SK-N-SH treated with all-trans-retinoic acid at 6 μM for 48 hours (cell line): ENCODE results near the gene GPBP1L1.
"Not testable (repeated sequence)": the region's sequence is repeated elsewhere in the genome, so short reads cannot be mapped to it uniquely, and the experiment has no call there.

Experiments used
- ATAC-seq: fragments of 200-7000 bp; cut with Tn5 transposase; 3 replicates; pipeline ENCODE4 v1.9.1; 2020; ENCODE audit warnings: mild to moderate bottlenecking, moderate library complexity
- ARNTL ChIP-seq: fragments of 450-650 bp; formaldehyde crosslinking; IDR thresholded peaks from 2 replicates; pipeline ENCODE4 v1.5.0; 2020; ENCODE audit warnings: low read depth, mild to moderate bottlenecking, moderate library complexity, borderline replicate concordance
- BACH2 ChIP-seq: fragments of 250-450 bp; sonication (Bioruptor Pico); IDR thresholded peaks from 2 replicates; pipeline ENCODE4 v1.9.0; 2021; ENCODE audit warnings: mild to moderate bottlenecking, borderline replicate concordance
- CREB5 ChIP-seq: fragments of 250-450 bp; sonication (Bioruptor Pico); IDR thresholded peaks from 2 replicates; pipeline ENCODE4 v1.5.1; 2020; ENCODE audit warnings: low read depth, mild to moderate bottlenecking, moderate library complexity
- CSRNP3 ChIP-seq: fragments of 250-450 bp; sonication (Bioruptor Pico); IDR thresholded peaks from 2 replicates; pipeline ENCODE4 v1.5.1; 2021; ENCODE audit warnings: mild to moderate bottlenecking, moderate library complexity
- GLIS3 ChIP-seq: fragments of 250-450 bp; sonication (Bioruptor Pico); IDR thresholded peaks from 2 replicates; pipeline ENCODE4 v1.5.0; 2020; ENCODE audit warnings: mild to moderate bottlenecking, moderate library complexity
- ISL1 ChIP-seq: fragments of 250-450 bp; sonication (Bioruptor Pico); IDR thresholded peaks from 2 replicates; pipeline ENCODE4 v2.1.2; 2022; ENCODE audit warnings: mild to moderate bottlenecking, moderate library complexity
- OSR1 ChIP-seq: fragments of 250-450 bp; sonication (Bioruptor Pico); IDR thresholded peaks from 2 replicates; pipeline ENCODE4 v1.8.0; 2022; ENCODE audit warnings: moderate library complexity, mild to moderate bottlenecking, inconsistent platforms
- POU6F1 ChIP-seq: fragments of 250-450 bp; sonication (Bioruptor Pico); IDR thresholded peaks from 2 replicates; pipeline ENCODE4 v1.8.0; 2021; ENCODE audit warnings: low read depth, mild to moderate bottlenecking, moderate library complexity, borderline replicate concordance
- PPARA ChIP-seq: fragments of 250-450 bp; sonication (Bioruptor Pico); IDR thresholded peaks from 2 replicates; pipeline ENCODE4 v1.5.0; 2020; ENCODE audit warnings: mild to moderate bottlenecking, borderline replicate concordance
- RARB ChIP-seq: fragments of 250-450 bp; sonication (Bioruptor Pico); IDR thresholded peaks from 2 replicates; pipeline ENCODE4 v1.8.0; 2021; ENCODE audit warnings: mild to moderate bottlenecking, moderate library complexity
- SNAI2 ChIP-seq: fragments of 250-450 bp; sonication (Bioruptor Pico); IDR thresholded peaks from 2 replicates; pipeline ENCODE4 v1.5.0; 2020; ENCODE audit warnings: mild to moderate bottlenecking, moderate library complexity
- TCF4 ChIP-seq: fragments of 250-450 bp; sonication (Bioruptor Pico); IDR thresholded peaks from 2 replicates; pipeline ENCODE4 v1.8.0; 2021; ENCODE audit warnings: mild to moderate bottlenecking, moderate library complexity, borderline replicate concordance
- TOX ChIP-seq: fragments of 250-450 bp; sonication (Bioruptor Pico); IDR thresholded peaks from 2 replicates; pipeline ENCODE4 v1.8.0; 2021; ENCODE audit warnings: mild to moderate bottlenecking, moderate library complexity, borderline replicate concordance
- TSHZ2 ChIP-seq: fragments of 250-450 bp; sonication (Bioruptor Pico); IDR thresholded peaks from 2 replicates; pipeline ENCODE4 v1.5.0; 2020; ENCODE audit warnings: mild to moderate bottlenecking, moderate library complexity
- ZC3H10 ChIP-seq: fragments of 250-450 bp; sonication (Bioruptor Pico); IDR thresholded peaks from 2 replicates; pipeline ENCODE4 v1.5.1; 2021; ENCODE audit warnings: mild to moderate bottlenecking, moderate library complexity
- ZFP3 ChIP-seq: fragments of 250-450 bp; sonication (Bioruptor Pico); IDR thresholded peaks from 2 replicates; pipeline ENCODE4 v1.5.0; 2020; ENCODE audit warnings: mild to moderate bottlenecking, moderate library complexity
- ZFP30 ChIP-seq: fragments of 450-650 bp; formaldehyde crosslinking; IDR thresholded peaks from 2 replicates; pipeline ENCODE4 v1.5.0; 2022; ENCODE audit warnings: mild to moderate bottlenecking, moderate library complexity
- ZNF565 ChIP-seq: fragments of 450-650 bp; formaldehyde crosslinking; conservative IDR thresholded peaks from 2 replicates; pipeline ENCODE4 v1.5.0; 2020; ENCODE audit warnings: low read depth, mild to moderate bottlenecking, moderate library complexity
- ZNF70 ChIP-seq: fragments of 450-650 bp; formaldehyde crosslinking; IDR thresholded peaks from 2 replicates; pipeline ENCODE4 v1.5.0; 2020; ENCODE audit warnings: mild to moderate bottlenecking, moderate library complexity
- ZNF8 ChIP-seq: fragments of 450-650 bp; formaldehyde crosslinking; IDR thresholded peaks from 2 replicates; pipeline ENCODE4 v1.5.0; 2020; ENCODE audit warnings: mild to moderate bottlenecking, moderate library complexity

The GPBP1L1 gene

GRCh38 chr1:45678489-45678888 lies 7.8 kb downstream of the GPBP1L1 start:
- no peak for TF ChIP-seq ARNTL (CRISPR knock-in tag)
- TF ChIP-seq POU6F1 (CRISPR knock-in tag), result no peak
- no peak for TF ChIP-seq TOX
- no peak for TF ChIP-seq PPARA
- no peak for TF ChIP-seq ZFP30 (CRISPR knock-in tag)
- ATAC-seq, result no peak

- TF ChIP-seq CSRNP3 (CRISPR knock-in tag), result no peak
- no peak for TF ChIP-seq ZFP30 (CRISPR knock-in tag)
- TF ChIP-seq ISL1 (CRISPR knock-in tag), result no peak
- no peak for TF ChIP-seq CREB5 (CRISPR knock-in tag)
- no peak for TF ChIP-seq TSHZ2 (CRISPR knock-in tag)
- TF ChIP-seq ZNF70 (CRISPR knock-in tag), result no peak
- no peak for TF ChIP-seq ZNF8 (CRISPR knock-in tag)
- no peak for TF ChIP-seq SNAI2 (CRISPR knock-in tag)
- TF ChIP-seq TOX, result no peak
- TF ChIP-seq ARNTL (CRISPR knock-in tag), result no peak
- no peak for TF ChIP-seq ZC3H10 (CRISPR knock-in tag)
- TF ChIP-seq POU6F1 (CRISPR knock-in tag), result no peak
- no peak for TF ChIP-seq ZFP3 (CRISPR knock-in tag)
- no peak for TF ChIP-seq BACH2 (CRISPR knock-in tag)
- TF ChIP-seq OSR1, result no peak
- no peak for TF ChIP-seq TCF4
- TF ChIP-seq GLIS3 (CRISPR knock-in tag), result no peak
- TF ChIP-seq ZNF565 (CRISPR knock-in tag), result no peak
- ATAC-seq, result no peak
Observed at GRCh38 chr1:45677751-45678245, 8.5 kb downstream of the GPBP1L1 start.

- ATAC-seq, result not testable (repeated sequence)
Observed at GRCh38 chr1:45676553-45676952, 9.8 kb downstream of the GPBP1L1 start.

GRCh38 chr1:45674478-45674877 lies 11.9 kb downstream of the GPBP1L1 start:
- TF ChIP-seq RARB (CRISPR knock-in tag), result no peak

More at GRCh38 chr1:45674478-45674877, 11.9 kb downstream of the GPBP1L1 start:
- no peak for ATAC-seq
